Astrocyte of the spinal cord (primary cell): Measurements from ENCODE around the gene ZNF496.
"Not testable (repeated sequence)": the region's sequence is repeated elsewhere in the genome, so short reads cannot be mapped to it uniquely, and the experiment has no call there.

Experiments used
- DNase-seq: peaks from one replicate; pipeline ENCODE4 v3.0.0; 2011; ENCODE audit warnings: low read depth, low spot score
- H3K4me3 ChIP-seq: 2 replicates; pipeline ENCODE4 v1.5.1; 2011; ENCODE audit warnings: low read depth, mild to moderate bottlenecking, low read length, moderate library complexity
- in situ Hi-C: cut with HindIII; loops from 2 replicates; pipeline ENCODE4 v1.10.0; 2017; ENCODE audit warnings: low sequenced_read_pairs
- TF ChIP-seq, protein P1 (sequence below): IDR thresholded peaks from 2 replicates; pipeline ENCODE4 v1.5.1; 2012; ENCODE audit warnings: low read depth, mild to moderate bottlenecking, low read length, inconsistent platforms

Gene ZNF496

DNA sequence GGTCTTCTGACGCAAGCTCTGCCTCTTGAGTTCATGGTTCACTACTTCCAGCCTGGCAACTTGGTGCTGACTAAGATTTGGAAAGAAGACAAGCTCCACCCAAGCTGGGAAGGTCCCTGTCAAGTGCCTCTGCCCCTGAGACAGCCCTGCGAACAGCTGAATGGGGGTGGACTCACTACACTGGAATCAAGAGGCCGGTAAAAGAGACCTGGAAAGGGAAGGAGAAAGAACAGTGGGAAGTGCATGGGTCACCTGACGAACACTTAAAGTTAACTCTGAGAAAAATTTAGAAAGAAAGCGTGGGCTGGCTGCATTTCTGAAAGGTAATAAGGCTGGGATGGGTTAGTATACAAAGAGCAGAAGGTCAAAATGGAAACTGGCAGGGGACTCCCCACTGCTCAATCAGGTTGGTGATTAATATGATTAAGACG lies 26.1 kb upstream of the ZNF496 start:
- H3K4me3 ChIP-seq = no peak overlapping the region
- in situ Hi-C loops = no loop called here
- DNase-seq = no peak
- TF ChIP-seq, protein P1, sequence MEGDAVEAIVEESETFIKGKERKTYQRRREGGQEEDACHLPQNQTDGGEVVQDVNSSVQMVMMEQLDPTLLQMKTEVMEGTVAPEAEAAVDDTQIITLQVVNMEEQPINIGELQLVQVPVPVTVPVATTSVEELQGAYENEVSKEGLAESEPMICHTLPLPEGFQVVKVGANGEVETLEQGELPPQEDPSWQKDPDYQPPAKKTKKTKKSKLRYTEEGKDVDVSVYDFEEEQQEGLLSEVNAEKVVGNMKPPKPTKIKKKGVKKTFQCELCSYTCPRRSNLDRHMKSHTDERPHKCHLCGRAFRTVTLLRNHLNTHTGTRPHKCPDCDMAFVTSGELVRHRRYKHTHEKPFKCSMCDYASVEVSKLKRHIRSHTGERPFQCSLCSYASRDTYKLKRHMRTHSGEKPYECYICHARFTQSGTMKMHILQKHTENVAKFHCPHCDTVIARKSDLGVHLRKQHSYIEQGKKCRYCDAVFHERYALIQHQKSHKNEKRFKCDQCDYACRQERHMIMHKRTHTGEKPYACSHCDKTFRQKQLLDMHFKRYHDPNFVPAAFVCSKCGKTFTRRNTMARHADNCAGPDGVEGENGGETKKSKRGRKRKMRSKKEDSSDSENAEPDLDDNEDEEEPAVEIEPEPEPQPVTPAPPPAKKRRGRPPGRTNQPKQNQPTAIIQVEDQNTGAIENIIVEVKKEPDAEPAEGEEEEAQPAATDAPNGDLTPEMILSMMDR = no peak

DNA sequence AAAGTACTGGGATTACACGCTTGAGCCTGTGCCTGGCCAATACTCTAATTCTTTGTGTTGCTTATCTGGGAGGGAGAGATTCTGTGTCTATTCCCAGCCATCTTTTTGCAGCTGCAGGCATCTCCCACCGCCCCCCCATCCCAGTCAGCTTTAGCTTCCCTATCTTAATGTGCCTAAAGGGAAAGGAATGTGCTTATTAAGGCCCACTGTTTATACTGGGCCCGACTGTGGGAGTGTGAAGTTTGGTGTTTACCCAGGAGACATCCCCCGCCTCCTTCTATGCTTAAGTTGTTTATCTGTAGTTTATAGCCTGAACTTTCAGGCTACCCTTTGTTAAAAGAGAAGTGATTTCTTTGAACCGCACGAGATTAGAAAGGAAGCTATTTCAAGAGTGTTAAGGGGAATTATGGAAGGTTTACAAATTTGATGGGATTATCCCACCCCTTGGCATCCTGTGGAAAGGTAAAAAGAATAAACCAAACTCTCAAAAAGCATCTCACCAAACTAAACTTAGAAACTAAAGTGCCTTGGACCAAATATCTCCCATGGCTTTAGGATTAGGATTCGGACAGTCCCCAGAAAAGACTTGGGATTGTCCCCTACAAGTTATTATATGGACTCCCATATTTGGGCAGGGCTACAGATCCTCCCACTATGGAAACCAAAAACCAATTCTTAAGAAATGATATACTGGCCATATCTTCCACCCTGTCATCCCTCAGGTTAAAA lies 25.5 kb upstream of the ZNF496 start:
- in situ Hi-C loops = no loop called here
- TF ChIP-seq, protein P1 = no peak
- no peak for DNase-seq
- no peak overlapping the region for H3K4me3 ChIP-seq

DNA sequence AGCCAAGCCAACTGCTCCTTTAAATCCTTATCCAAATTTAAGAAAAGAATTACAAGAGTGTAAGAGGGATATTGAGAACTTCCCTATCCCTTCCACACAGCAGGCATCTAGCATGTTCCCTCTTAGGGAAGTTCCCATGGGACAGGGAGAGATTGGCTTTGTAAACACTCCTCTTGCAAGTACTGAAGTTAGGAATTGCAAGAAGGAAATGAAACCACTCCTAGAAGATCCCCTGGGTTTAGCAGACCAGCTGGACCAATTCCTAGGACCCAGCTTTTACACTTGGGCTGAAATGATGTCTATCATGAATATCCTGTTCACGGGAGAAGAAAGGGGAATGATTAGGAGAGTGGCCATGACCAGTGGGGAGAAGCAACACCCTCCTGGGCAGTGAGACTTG lies 23.5 kb upstream of the ZNF496 start:
- DNase-seq, H3K4me3 ChIP-seq, in situ Hi-C loops: not testable (repeated sequence)

DNA sequence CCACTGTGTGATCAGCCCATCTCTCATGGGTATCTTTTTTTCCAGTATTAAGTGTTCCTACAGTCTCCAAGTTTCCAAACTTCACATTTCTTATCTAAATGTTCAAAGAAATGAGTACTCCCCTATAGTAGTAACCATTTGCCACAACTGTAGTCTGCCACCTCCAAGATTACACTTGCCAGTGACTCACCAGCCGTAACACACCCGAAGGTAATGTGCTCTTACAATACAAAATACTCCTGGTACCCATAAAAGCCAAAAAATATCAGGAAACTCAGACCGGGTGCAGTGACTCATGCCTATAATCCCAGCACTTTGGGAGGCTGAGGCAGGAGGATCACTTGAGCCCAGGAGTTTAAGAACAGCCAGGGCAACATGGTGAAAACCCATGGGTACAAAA lies 20.5 kb upstream of the ZNF496 start:
- TF ChIP-seq, protein P1 = no peak
- no peak overlapping the region for H3K4me3 ChIP-seq
- in situ Hi-C loops = no loop called here

DNA sequence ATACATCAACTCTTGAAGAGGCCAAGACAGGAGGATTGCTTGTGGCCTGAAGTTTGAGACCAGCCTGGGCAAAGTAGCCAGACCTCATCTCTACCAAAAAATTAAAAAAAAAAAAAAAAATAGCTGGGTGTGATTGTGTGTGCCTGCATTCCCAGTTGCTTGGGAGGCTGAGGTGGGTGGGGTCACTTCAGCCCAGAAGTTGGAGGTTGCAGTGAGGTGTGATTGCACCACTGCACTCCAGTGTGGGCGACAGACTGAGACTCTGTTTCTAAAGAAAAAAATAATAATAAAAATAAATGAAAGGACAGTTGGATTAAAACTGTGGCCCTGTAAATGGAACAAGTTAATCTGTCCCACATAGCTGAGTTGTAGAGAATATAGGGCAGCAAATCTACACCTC lies 18.9 kb upstream of the ZNF496 start:
- TF ChIP-seq, protein P1 = no peak

More for the DNA sequence above, 20.5 kb upstream of the ZNF496 start:
- DNase-seq = no peak

DNA sequence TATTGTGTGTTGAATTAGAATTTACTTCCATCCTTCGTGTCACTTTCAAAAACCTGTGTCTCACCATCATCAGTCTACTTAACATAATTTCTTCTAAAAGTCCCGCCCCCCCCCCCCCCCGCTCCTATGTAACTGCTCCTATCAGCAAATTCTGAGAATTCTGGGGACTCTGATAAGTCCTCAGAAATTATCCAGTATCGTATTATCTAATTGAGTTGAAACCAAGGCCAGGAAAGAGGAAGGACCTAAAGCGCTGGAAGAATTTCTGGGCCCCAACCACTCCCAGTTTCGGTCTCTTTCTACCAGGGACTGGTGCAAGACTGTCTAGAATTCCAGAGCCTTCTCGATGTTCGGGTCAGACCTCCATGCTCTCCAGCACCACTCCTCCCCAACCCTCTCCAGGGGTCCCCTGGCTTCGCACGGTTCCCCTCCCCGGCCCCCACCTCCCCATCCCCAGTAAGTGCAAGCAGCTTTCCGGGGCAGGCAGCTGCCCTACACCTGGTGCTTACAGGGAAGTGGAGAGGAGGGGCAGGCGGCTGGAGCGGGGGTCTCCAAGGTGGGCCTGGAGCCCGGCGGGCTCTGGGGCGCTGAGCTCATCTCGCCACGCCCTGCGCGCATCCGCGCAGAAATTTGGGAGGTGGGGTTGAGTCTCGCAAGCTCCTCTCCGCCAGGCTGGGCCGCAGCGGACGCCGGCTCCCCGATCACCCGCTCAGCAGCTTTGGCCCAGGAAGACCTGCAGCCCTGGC lies 16.0 kb upstream of the ZNF496 start:
- TF ChIP-seq, protein P1 = no peak
- no peak overlapping the region for H3K4me3 ChIP-seq
- in situ Hi-C loops = no loop called here

More for the DNA sequence above, 18.9 kb upstream of the ZNF496 start:
- no peak overlapping the region for H3K4me3 ChIP-seq
- in situ Hi-C loops = no loop called here
- no peak for DNase-seq

DNA sequence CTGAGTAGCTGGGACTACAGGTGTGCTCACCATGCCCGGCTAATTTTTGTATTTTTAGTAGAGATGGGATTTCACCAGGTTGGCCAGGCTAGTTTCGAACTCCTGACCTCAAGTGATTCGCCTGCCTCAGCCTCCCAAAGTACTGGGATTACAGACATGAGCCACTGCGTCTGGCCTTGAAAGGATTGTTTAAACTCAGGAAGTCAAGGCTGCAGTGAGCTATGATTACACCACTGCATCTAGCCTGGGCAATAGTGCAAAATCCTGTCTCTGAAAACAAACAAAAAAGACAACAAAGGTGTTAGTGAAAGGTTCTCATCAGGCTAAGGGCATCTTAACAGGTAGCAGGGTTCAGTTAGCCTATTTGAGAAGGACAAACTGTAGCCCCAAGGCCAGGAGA lies 14.2 kb upstream of the ZNF496 start:
- no peak overlapping the region for H3K4me3 ChIP-seq
- DNase-seq = no peak
- in situ Hi-C loops = no loop called here
- TF ChIP-seq, protein P1 = no peak

More for the DNA sequence above, 16.0 kb upstream of the ZNF496 start:
- no peak for DNase-seq
